Stimulated activated CD8-positive, alpha-beta memory T cell treated with anti-CD3 and anti-CD28 coated beads, Interleukin-15, amount 100 ng/mL, for 48 hours (primary cell): ENCODE results near the gene NIPAL4.
A peak's percentile ranks its signal among the peaks of the same experiment; 100 is the strongest.

ENCODE experiments used
- DNase-seq, 2 donors: peaks; one replicate each; pipeline ENCODE4 v3.0.0-alpha.2; 2020; ENCODE audit warnings: low read depth in 2 of 2

NIPAL4 gene

GRCh38 chr5:157485340-157485739 is 25.3 kb downstream of the NIPAL4 start:
- no peak for DNase-seq

GRCh38 chr5:157485811-157486210 is 25.8 kb downstream of the NIPAL4 start:
- no peak for DNase-seq

- DNase-seq: no peak
Observed at GRCh38 chr5:157486221-157486681, 26.2 kb downstream of the NIPAL4 start.

- no peak for DNase-seq
Observed at GRCh38 chr5:157486861-157487260, 26.8 kb downstream of the NIPAL4 start.

GRCh38 chr5:157487358-157487757 is 27.3 kb downstream of the NIPAL4 start:
- DNase-seq: no peak

- DNase-seq: no peak
Observed at GRCh38 chr5:157491471-157491995, 31.5 kb downstream of the NIPAL4 start.

GRCh38 chr5:157492886-157493285 is 32.9 kb downstream of the NIPAL4 start:
- no peak for DNase-seq

- DNase-seq: no peak
Observed at GRCh38 chr5:157494178-157494832, 34.3 kb downstream of the NIPAL4 start.

GRCh38 chr5:157496864-157497263 is 36.9 kb downstream of the NIPAL4 start:
- no peak for DNase-seq

GRCh38 chr5:157497875-157498611 is 38.0 kb downstream of the NIPAL4 start:
- no peak for DNase-seq

GRCh38 chr5:157502143-157502647 is 42.2 kb downstream of the NIPAL4 start:
- no peak for DNase-seq

- no peak for DNase-seq
Observed at GRCh38 chr5:157504053-157504452, 44.0 kb downstream of the NIPAL4 start.

- DNase-seq: no peak
Observed at GRCh38 chr5:157505496-157505895, 45.5 kb downstream of the NIPAL4 start.

- DNase-seq: no peak
Observed at GRCh38 chr5:157506066-157506590, 46.1 kb downstream of the NIPAL4 start.

GRCh38 chr5:157506981-157507780 is 47.2 kb downstream of the NIPAL4 start:
- DNase-seq: no peak

- no peak for DNase-seq
Observed at GRCh38 chr5:157509093-157509492, 49.1 kb downstream of the NIPAL4 start.

- no peak for DNase-seq
Observed at GRCh38 chr5:157509587-157509986, 49.6 kb downstream of the NIPAL4 start.

- no peak for DNase-seq
Observed at GRCh38 chr5:157510682-157511081, 50.7 kb downstream of the NIPAL4 start.

- peak in 1 of 2 donors; percentile 24 for DNase-seq
Observed at GRCh38 chr5:157511651-157512644, 51.9 kb downstream of the NIPAL4 start.

GRCh38 chr5:157513182-157513581 is 53.2 kb downstream of the NIPAL4 start:
- no peak for DNase-seq
